Osteocyte (in vitro differentiated cells): ENCODE results near the gene APOBEC3C. TPM values are rescaled to one million over a fixed set of nuclear protein-coding genes. Genes with fewer than 3 reads are reported as not detected.
A peak's percentile ranks its signal among the peaks of the same experiment; 100 is the strongest.
"Not testable (repeated sequence)": the region's sequence is repeated elsewhere in the genome, so short reads cannot be mapped to it uniquely, and the experiment has no call there.

Source experiments
- DNase-seq: peaks from one replicate; pipeline ENCODE4 v3.0.0; 2021; ENCODE audit warnings: mixed read lengths; ENCODE audit not compliant: unreplicated experiment; ENCODE audit errors: extremely low spot score
- H3K27ac Mint-ChIP-seq: one replicate; pipeline ENCODE4 v1.8.0; 2021; ENCODE audit warnings: mild to moderate bottlenecking, mixed read lengths; ENCODE audit not compliant: unreplicated experiment
- H3K27me3 Mint-ChIP-seq: one replicate; pipeline ENCODE4 v1.8.0; 2021; ENCODE audit warnings: mixed read lengths; ENCODE audit not compliant: unreplicated experiment
- H3K36me3 Mint-ChIP-seq: one replicate; pipeline ENCODE4 v1.8.0; 2021; ENCODE audit warnings: mixed read lengths; ENCODE audit not compliant: unreplicated experiment
- H3K4me1 Mint-ChIP-seq: one replicate; pipeline ENCODE4 v1.8.0; 2021; ENCODE audit warnings: mixed read lengths; ENCODE audit not compliant: unreplicated experiment
- H3K4me3 Mint-ChIP-seq: one replicate; pipeline ENCODE4 v1.8.0; 2021; ENCODE audit warnings: mild to moderate bottlenecking, moderate library complexity, mixed read lengths; ENCODE audit not compliant: unreplicated experiment
- H3K9me3 Mint-ChIP-seq: one replicate; pipeline ENCODE4 v1.8.0; 2021; ENCODE audit warnings: mixed read lengths; ENCODE audit not compliant: unreplicated experiment
- total RNA-seq: library from RNA; stranded (reverse); gene quantifications from 2 replicates; pipeline ENCODE4 v1.2.1, GENCODE V29; 2021
- TF ChIP-seq, protein P1 (sequence below): fragments of 200-600 bp; sonication (generic); IDR thresholded peaks from 2 replicates; pipeline ENCODE4 v1.5.0; 2021; ENCODE audit warnings: antibody characterized with exemption, mild to moderate bottlenecking, moderate library complexity

APOBEC3C gene
- total RNA-seq, 1 donor from 2014 or later, result 30.7 TPM

GRCh38 chr22:39003165-39003638, 10.9 kb upstream of the APOBEC3C start:
- no peak overlapping the region for H3K27ac Mint-ChIP-seq
- TF ChIP-seq, protein P1, sequence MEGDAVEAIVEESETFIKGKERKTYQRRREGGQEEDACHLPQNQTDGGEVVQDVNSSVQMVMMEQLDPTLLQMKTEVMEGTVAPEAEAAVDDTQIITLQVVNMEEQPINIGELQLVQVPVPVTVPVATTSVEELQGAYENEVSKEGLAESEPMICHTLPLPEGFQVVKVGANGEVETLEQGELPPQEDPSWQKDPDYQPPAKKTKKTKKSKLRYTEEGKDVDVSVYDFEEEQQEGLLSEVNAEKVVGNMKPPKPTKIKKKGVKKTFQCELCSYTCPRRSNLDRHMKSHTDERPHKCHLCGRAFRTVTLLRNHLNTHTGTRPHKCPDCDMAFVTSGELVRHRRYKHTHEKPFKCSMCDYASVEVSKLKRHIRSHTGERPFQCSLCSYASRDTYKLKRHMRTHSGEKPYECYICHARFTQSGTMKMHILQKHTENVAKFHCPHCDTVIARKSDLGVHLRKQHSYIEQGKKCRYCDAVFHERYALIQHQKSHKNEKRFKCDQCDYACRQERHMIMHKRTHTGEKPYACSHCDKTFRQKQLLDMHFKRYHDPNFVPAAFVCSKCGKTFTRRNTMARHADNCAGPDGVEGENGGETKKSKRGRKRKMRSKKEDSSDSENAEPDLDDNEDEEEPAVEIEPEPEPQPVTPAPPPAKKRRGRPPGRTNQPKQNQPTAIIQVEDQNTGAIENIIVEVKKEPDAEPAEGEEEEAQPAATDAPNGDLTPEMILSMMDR, result peak; percentile 80
- peaks cover 12% of the 10 kb centered on the region for H3K27me3 Mint-ChIP-seq
- H3K9me3 Mint-ChIP-seq, result peaks cover under 1% of the 10 kb centered on the region
- no peaks in the 10 kb centered on the region for H3K36me3 Mint-ChIP-seq
- H3K4me1 Mint-ChIP-seq, result peaks cover 5% of the 10 kb centered on the region
- peak; percentile 90 for DNase-seq
- no peak overlapping the region for H3K4me3 Mint-ChIP-seq

GRCh38 chr22:39007177-39007576, 6.9 kb upstream of the APOBEC3C start:
- no peak overlapping the region for H3K27ac Mint-ChIP-seq
- DNase-seq, result no peak
- H3K9me3 Mint-ChIP-seq, result no peaks in the 10 kb centered on the region

DNA sequence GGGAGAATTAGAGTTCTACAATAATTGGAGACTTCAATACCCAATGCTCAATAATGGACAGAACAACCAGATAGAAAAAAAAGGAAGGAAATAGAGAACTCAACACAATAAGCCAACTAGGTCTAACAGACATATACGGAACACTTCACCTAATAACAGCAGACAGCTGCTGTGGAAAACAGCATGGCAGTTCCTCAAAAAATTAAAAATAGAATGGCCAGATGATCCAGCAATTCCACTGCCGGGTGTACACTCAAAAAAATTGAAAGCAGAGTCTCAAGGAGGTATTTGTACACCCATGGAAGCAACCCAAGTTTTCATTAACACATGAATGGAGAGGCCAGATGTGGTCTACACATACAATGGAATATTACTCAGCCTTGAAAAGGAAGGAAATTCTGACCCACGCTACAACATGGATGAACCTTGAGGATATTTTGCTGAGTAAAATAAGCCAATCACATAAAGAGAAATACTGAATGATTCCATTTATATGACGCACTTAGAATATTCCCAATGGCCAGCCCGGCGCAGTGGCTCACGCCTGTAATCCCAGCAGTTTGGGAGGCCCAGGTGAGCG, 5.7 kb upstream of the APOBEC3C start:
- not testable (repeated sequence) for H3K4me1 Mint-ChIP-seq, H3K9me3 Mint-ChIP-seq

More at GRCh38 chr22:39007177-39007576, 6.9 kb upstream of the APOBEC3C start:
- Mint-ChIP-seq H3K27me3 (no peaks in the 10 kb centered on the region), H3K4me1 (peaks cover 5% of the 10 kb centered on the region), H3K4me3 (no peak overlapping the region), H3K36me3 (no peaks in the 10 kb centered on the region)
- TF ChIP-seq, protein P1, result no peak

DNA sequence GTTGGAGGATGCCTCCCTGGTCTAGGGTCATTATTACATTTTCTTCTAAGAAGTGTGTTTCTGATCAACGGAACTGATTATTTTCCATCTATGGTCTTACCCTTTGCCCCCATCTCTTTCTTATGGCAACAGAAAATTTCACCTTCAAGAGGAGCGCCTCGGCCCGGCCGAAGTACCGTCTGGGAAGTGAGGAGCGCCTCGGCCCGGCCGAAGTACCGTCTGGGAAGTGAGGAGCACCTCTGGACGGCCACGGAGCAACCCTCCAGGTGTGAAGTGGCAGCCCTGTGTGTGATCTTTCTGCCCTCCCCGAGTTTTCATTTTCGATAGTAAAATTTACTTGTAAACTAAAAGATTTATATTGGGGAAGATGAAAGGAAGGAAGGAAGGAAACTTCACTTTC, 3.1 kb upstream of the APOBEC3C start:
- TF ChIP-seq, protein P1, result no peak
- H3K27ac Mint-ChIP-seq, result no peak overlapping the region
- no peaks in the 10 kb centered on the region for H3K27me3 Mint-ChIP-seq
- H3K36me3 Mint-ChIP-seq, result no peaks in the 10 kb centered on the region
- H3K9me3 Mint-ChIP-seq, result no peaks in the 10 kb centered on the region
- no peak for DNase-seq
- peaks cover 17% of the 10 kb centered on the region for H3K4me1 Mint-ChIP-seq
- no peak overlapping the region for H3K4me3 Mint-ChIP-seq

More for the DNA sequence above, 5.7 kb upstream of the APOBEC3C start:
- not testable (repeated sequence) for H3K4me3 Mint-ChIP-seq, H3K36me3 Mint-ChIP-seq, DNase-seq, H3K27me3 Mint-ChIP-seq, H3K27ac Mint-ChIP-seq

GRCh38 chr22:39012533-39013511, 1.2 kb upstream of the APOBEC3C start:
- Mint-ChIP-seq H3K4me3 (no peak overlapping the region), H3K4me1 (peaks cover 17% of the 10 kb centered on the region), H3K27ac (no peak overlapping the region), H3K36me3 (no peaks in the 10 kb centered on the region), H3K27me3 (no peaks in the 10 kb centered on the region), H3K9me3 (no peaks in the 10 kb centered on the region)
- TF ChIP-seq, protein P1, result no peak
- no peak for DNase-seq

DNA sequence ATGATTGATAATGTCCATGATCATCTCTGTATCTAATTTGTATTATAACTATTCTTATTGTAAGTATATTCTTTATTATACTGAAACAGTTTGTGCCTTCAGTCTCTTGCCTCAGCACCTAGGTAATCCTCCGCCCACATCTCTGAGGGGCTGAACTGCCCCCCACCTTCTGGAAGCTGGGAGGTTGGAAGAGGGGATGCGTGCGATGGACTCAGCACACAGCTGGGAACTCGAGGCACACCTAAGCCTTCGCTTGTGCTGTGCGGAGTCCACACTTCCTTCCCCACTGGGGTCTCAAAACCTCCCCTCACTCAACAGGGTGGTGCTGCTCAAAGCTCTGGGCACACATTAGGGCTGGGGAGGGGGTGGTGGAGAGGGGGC, 506 bp upstream of the APOBEC3C start:
- not testable (repeated sequence) for H3K27me3 Mint-ChIP-seq, DNase-seq, H3K9me3 Mint-ChIP-seq, H3K36me3 Mint-ChIP-seq
- Mint-ChIP-seq H3K4me3 (peak overlapping the region; percentile 82), H3K4me1 (peaks cover 19% of the 10 kb centered on the region), H3K27ac (peak overlapping the region; percentile 96)

- DNase-seq, result not testable (repeated sequence)
- H3K4me1 Mint-ChIP-seq, result peaks cover 23% of the 10 kb centered on the region
- H3K27ac Mint-ChIP-seq, result peak overlapping the region; percentile 96
These were observed 665 bp downstream of the APOBEC3C start for GRCh38 chr22:39014723-39015121.

More at GRCh38 chr22:39014723-39015121, 665 bp downstream of the APOBEC3C start:
- H3K27me3 Mint-ChIP-seq, H3K9me3 Mint-ChIP-seq, H3K36me3 Mint-ChIP-seq: not testable (repeated sequence)
- peak overlapping the region; percentile 82 for H3K4me3 Mint-ChIP-seq
